Hepatocyte (in vitro differentiated cells): ENCODE data around the gene FXR2.

Source experiments
- CTCF ChIP-seq: fragments of 200-600 bp; sonication (generic); IDR thresholded peaks from 2 replicates; pipeline ENCODE4 v1.5.1; 2016; ENCODE audit warnings: antibody characterized with exemption, mild to moderate bottlenecking; ENCODE audit not compliant: poor library complexity
- EZH2 ChIP-seq: fragments of 200-600 bp; sonication (generic); IDR thresholded peaks from 2 replicates; pipeline ENCODE4 v1.6.1; 2016; ENCODE audit warnings: antibody characterized with exemption, mild to moderate bottlenecking, borderline replicate concordance

GRCh38 chr17:7570351-7570750 is 44.3 kb downstream of the FXR2 start:
- TF ChIP-seq CTCF (no peak), EZH2 (no peak)
